Astrocyte of the hippocampus (primary cell): ENCODE data around the gene ZNF829.
A peak's percentile ranks its signal among the peaks of the same experiment; 100 is the strongest.

Experiments
- DNase-seq: peaks from one replicate; pipeline ENCODE4 v3.0.0; 2011; ENCODE audit warnings: low read depth, low spot score

ZNF829 gene

GRCh38 chr19:36915992-36916830, at the start of gene ZNF829, which contains the start of gene ZNF568:
Gene ZNF829 (minus strand): TSS chr19:36916291. CDS start chr19:36915167, 1,124 bp downstream.
Gene ZNF568 (plus strand): TSS chr19:36916332. CDS start chr19:36922771, 6,439 bp downstream.
- peak; percentile 93 for DNase-seq

DNA sequence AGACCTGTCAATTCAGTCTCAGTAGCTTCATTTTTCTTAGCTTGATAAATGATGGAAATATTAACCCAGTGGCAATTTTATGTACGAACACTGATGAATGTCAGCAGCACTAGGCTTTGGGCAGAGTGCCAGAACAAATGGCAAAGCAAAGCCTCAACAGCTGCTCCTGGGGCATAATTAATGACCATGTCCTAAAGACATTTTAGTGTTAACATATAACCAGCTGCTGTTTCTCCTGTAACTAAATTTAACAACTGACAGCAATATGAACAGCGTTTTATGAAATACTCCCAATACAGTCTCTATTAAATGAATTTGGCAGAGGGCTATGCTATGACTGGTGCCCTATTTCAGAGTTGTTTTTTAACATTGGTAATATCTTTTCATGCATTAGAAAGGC, 47.2 kb upstream of the ZNF829 start:
- no peak for DNase-seq

- DNase-seq, result no peak
Measured at GRCh38 chr19:36962346-36962745, 46.3 kb upstream of the ZNF829 start.

GRCh38 chr19:36950335-36951119, 34.4 kb upstream of the ZNF829 start:
- no peak for DNase-seq

DNA sequence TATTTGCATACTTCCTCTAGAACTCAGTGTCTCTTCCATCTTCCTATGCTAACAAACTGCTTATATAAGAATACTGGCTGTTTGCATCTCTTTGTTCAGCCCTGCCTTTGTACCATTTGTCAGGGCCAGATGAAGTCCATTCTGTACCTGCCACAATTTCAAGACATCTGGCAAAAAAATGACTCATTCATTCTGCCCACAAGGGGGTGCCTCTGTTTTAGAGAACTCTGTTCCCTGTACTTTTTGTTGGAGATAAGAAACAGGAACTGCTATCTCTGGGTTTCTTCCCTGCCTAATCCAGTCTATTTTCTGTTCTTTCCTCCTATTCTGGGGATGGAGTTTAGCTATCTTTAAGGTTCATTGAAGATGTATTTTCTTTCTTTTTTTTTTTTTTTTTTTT, 23.1 kb upstream of the ZNF829 start:
- DNase-seq, result no peak

- no peak for DNase-seq
Measured at GRCh38 chr19:36931684-36932083, 15.6 kb upstream of the ZNF829 start.

DNA sequence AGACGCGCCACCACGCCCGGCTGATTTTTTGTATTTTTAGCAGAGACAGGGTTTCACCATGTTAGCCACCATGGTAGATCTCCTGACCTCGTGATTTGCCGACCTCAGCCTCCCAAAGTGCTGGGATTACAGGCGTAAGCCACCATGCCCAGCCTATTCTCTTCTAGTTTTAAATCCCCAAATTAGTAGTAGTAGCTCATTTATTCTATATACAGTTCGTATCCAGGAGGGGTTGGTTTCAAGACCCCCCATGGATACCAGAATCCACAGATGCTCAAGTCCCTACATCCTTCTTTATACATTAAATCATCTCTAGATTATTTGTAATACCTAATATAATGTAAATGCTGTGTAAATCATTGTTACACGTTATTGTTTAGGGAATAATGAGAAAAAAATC, 2.0 kb upstream of the ZNF829 start:
- no peak for DNase-seq

DNA sequence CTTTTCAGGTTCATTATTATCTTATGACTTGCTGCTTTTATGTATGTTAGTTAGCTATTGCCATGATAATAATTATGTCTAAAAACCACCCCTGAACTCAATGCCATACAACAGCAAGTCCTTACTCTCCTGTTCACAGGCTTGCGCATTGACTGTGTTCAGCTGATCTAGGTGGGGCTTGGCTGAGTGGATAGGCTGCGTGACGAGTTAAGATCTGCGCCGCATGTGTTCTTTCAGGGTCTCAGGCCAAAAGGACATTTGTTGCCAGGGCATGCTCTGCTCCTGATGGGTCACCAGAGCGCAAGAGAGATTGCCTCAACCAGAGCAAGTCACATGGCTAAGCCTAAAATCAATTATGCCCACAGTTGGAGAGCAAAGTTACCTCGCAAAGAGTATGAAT, 900 bp upstream of the ZNF829 start:
- peak; percentile 41 for DNase-seq

DNA sequence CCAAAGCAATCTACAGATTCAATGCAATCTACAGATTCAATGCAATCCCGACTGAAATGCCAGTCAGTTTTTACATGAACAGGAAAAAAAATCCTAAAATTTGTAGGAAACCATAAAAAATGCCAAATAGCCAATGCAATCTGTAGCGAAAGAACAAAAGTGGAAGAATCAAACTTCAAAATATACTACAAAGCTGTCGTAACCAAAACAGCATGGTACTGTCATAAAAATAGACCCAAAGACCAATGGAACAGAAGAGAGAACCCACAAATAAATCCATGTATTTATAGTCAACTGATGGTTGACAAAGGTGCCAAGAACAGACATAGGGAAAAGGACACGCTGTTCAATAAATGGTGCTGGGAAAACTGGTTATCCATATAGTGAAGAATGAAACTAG, 17.7 kb downstream of the ZNF829 start:
- DNase-seq, result no peak

GRCh38 chr19:36894849-36895383, 21.2 kb downstream of the ZNF829 start:
- DNase-seq, result no peak

DNA sequence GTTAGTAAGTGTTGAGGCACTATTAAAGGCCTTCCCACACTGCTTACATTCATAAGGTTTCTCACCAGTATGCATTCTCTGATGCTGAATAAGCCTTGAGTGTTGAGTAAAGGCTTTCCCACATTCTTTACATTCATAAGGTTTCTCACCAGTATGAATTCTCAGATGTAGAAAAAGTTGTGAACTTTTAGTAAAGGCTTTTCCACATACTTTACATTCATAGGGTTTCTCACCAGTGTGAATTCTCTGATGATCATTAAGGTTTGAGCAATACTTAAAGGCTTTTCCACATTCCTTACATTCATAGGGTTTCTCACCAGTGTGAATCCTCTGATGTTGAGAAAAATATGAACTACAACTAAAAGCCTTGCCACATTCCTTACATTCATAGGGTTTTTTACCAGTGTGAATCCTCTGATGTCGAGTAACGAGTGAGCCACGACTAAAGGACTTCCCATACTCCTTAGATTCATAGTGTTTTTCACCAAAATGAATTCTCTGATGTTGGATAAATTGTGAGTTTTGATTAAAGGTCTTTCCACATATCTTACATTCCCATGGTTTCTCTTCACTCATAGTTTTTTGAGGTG, 24.2 kb downstream of the ZNF829 start:
- DNase-seq, result no peak

- no peak for DNase-seq
Measured at GRCh38 chr19:36876993-36877938, 38.8 kb downstream of the ZNF829 start.

DNA sequence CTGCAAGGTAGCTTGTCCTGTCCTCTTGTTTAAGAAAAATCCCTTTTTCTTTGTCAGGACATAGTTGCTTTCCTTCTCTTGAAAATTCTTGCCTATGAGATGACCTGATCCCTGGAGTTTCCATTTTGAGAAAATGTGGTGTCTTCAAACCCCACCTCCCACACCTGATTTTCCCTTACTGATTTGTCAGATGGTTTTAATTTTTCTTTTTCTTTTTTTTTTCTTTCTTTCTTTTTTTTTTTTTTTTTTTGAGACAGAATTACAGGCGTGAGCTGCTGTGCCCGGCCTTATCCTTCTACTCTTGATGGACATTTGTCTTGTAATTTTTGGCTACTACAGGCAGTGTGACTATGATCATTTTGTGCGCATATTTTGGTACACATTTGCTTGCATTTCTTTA, 64.2 kb downstream of the ZNF829 start:
- no peak for DNase-seq

GRCh38 chr19:36850559-36851442, 65.3 kb downstream of the ZNF829 start, which contains the start of gene ZNF345:
Gene ZNF345 (plus strand): TSS chr19:36850876. CDS start chr19:36876831, 25,955 bp downstream.
- peak; percentile 97 for DNase-seq

GRCh38 chr19:36849701-36850558, 66.2 kb downstream of the ZNF829 start:
- peak; percentile 96 for DNase-seq

GRCh38 chr19:36847968-36848367, 68.1 kb downstream of the ZNF829 start:
- no peak for DNase-seq

- no peak for DNase-seq
Measured at GRCh38 chr19:36838784-36839324, 77.2 kb downstream of the ZNF829 start.
